ENCODE data around the gene KCNJ6. TPM values are rescaled to one million over a fixed set of nuclear protein-coding genes. Genes with fewer than 3 reads are reported as not detected.
"Not testable (repeated sequence)": the region's sequence is repeated elsewhere in the genome, so short reads cannot be mapped to it uniquely, and the experiment has no call there.

The KCNJ6 gene
- polyA plus RNA-seq, 1 of the 3 experiments (the other 2 are of a cell fraction) = not detected

GRCh38 chr21:37578471-37579126 is 337.7 kb downstream of the KCNJ6 start:
- POLR2A ChIA-PET = no interaction called here

GRCh38 chr21:37576929-37577328 is 339.3 kb downstream of the KCNJ6 start:
- H3K36me3 ChIP-seq (replicated peaks in 1 of 2; ENCODE audit: control insufficient read depth in 1 of 2, insufficient read depth in 2 of 2, low read length in 1 of 2); H3K9ac ChIP-seq; POLR2A ChIA-PET; H3K79me2 ChIP-seq (ENCODE audit: insufficient read depth); H3K27ac ChIP-seq (ENCODE audit: low read depth in 2 of 2, low read length in 1 of 2); H3K27me3 ChIP-seq (ENCODE audit: insufficient read depth); H3K4me1 ChIP-seq (ENCODE audit: control insufficient read depth in 1 of 2, insufficient read depth in 2 of 2, low read depth in 1 of 2, low read length in 1 of 2); H2AFZ ChIP-seq (ENCODE audit: low read depth); H4K20me1 ChIP-seq (ENCODE audit: insufficient read depth); H3K4me3 ChIP-seq (ENCODE audit: low read depth in 2 of 2, low read length in 1 of 2); H3K9me2 ChIP-seq; H3K4me2 ChIP-seq; H3K9me3 ChIP-seq; DNase-seq; H3F3A ChIP-seq (replicated peaks; ENCODE audit: insufficient read depth): not testable (repeated sequence)
- 36% methylated on average over 1 of the region's 1 CpG for WGBS (ENCODE audit: low lambda C conversion rate)
- CTCF ChIA-PET = interaction anchor here (2.4 kb wide), 1 partner anchor 13 kb away, joined by 8 read pairs; no protein-coding TSS in a partner anchor

More at GRCh38 chr21:37578471-37579126, 337.7 kb downstream of the KCNJ6 start:
- Histone ChIP-seq H3K9me2 (no peaks in the 10 kb centered on the region), H3F3A (replicated peaks; ENCODE audit: insufficient read depth) (no peaks in the 10 kb centered on the region), H3K9ac (no peak overlapping the region), H2AFZ (ENCODE audit: low read depth) (no peak overlapping the region), H3K79me2 (ENCODE audit: insufficient read depth) (no peaks in the 10 kb centered on the region), H3K27me3 (ENCODE audit: insufficient read depth) (no peaks in the 10 kb centered on the region), H3K27ac (ENCODE audit: low read depth in 2 of 2, low read length in 1 of 2) (no peak overlapping the region), H3K4me2 (no peak overlapping the region), H3K4me3 (ENCODE audit: low read depth in 2 of 2, low read length in 1 of 2) (no peak overlapping the region), H3K9me3 (no peaks in the 10 kb centered on the region; the same call in 1 of the 2 replicates), H3K36me3 (replicated peaks in 1 of 2; ENCODE audit: control insufficient read depth in 1 of 2, insufficient read depth in 2 of 2, low read length in 1 of 2) (no peaks in the 10 kb centered on the region), H4K20me1 (ENCODE audit: insufficient read depth) (no peaks in the 10 kb centered on the region), H3K4me1 (ENCODE audit: control insufficient read depth in 1 of 2, insufficient read depth in 2 of 2, low read depth in 1 of 2, low read length in 1 of 2) (no peaks in the 10 kb centered on the region)
- CTCF ChIA-PET = no interaction called here
- TF ChIP-seq USF1 (IDR thresholded peaks at IDR 0.05; ENCODE audit: borderline replicate concordance, low read depth) (no peak), FOXM1 (IDR thresholded peaks at IDR 0.05; ENCODE audit: low read depth) (no peak), GATA2 (CRISPR knock-in tag; IDR thresholded peaks at IDR 0.05) (no peak)
- no peak for DNase-seq
- 15% methylated on average over 2 of the region's 2 CpGs for WGBS (ENCODE audit: low lambda C conversion rate)

- TF ChIP-seq GATA2 (CRISPR knock-in tag; IDR thresholded peaks at IDR 0.05) (no peak), TAF1 (IDR thresholded peaks at IDR 0.05; ENCODE audit: borderline replicate concordance, low read depth, low read length) (no peak), SMC3 (IDR thresholded peaks at IDR 0.05; ENCODE audit: low read depth, low read length) (no peak), PBX3 (IDR thresholded peaks at IDR 0.05) (no peak), MAX (IDR thresholded peaks at IDR 0.05; ENCODE audit: low read depth) (no peak), ELF1 (IDR thresholded peaks at IDR 0.05) (no peak), REST (IDR thresholded peaks at IDR 0.05; ENCODE audit: low read depth, low read length) (no peak), JUND (IDR thresholded peaks at IDR 0.05) (no peak), RFX5 (IDR thresholded peaks at IDR 0.05; ENCODE audit: low read length) (no peak)
- Histone ChIP-seq H3K4me1 (ENCODE audit: control insufficient read depth in 1 of 2, insufficient read depth in 2 of 2, low read depth in 1 of 2, low read length in 1 of 2) (no peaks in the 10 kb centered on the region), H3K4me2 (no peak overlapping the region), H3K36me3 (replicated peaks in 1 of 2; ENCODE audit: control insufficient read depth in 1 of 2, insufficient read depth in 2 of 2, low read length in 1 of 2) (no peaks in the 10 kb centered on the region), H3K27ac (ENCODE audit: low read depth in 2 of 2, low read length in 1 of 2) (no peak overlapping the region), H3K9me3 (no peaks in the 10 kb centered on the region; the same call in 1 of the 2 replicates), H4K20me1 (ENCODE audit: insufficient read depth) (no peaks in the 10 kb centered on the region), H3K4me3 (ENCODE audit: low read depth in 2 of 2, low read length in 1 of 2) (no peak overlapping the region), H3K9me2 (no peaks in the 10 kb centered on the region), H3K27me3 (ENCODE audit: insufficient read depth) (0 out of 2 replicates have a peak, but pooled peaks cover under 1% of the 10 kb centered on the region), H3K9ac (no peak overlapping the region), H3K79me2 (ENCODE audit: insufficient read depth) (no peaks in the 10 kb centered on the region), H3F3A (replicated peaks; ENCODE audit: insufficient read depth) (no peaks in the 10 kb centered on the region), H2AFZ (ENCODE audit: low read depth) (no peak overlapping the region)
- POLR2A ChIA-PET = no interaction called here
- 80% methylated on average over 11 of the region's 11 CpGs for WGBS (ENCODE audit: low lambda C conversion rate)
- CTCF ChIA-PET = interaction anchor here (0.7 kb wide), 1 partner anchor 45 kb away, joined by 3 read pairs; no protein-coding TSS in a partner anchor
- DNase-seq = no peak
These were observed 340.7 kb downstream of the KCNJ6 start for GRCh38 chr21:37575580-37575979.
